H1 (cell line): ENCODE results near the gene DENND5B.

ENCODE experiments used
- SIN3A ChIP-seq, 2 experiments: IDR thresholded peaks in 1 of 2; conservative IDR thresholded peaks in 1 of 2; 2 replicates each; pipeline ENCODE4 v1.6.1; 2011 to 2012; ENCODE audit warnings: low read length in 2 of 2, improper control_type of control experiment in 1 of 2, low read depth in 1 of 2, mild to moderate bottlenecking in 1 of 2
- TF ChIP-seq, protein P1 (sequence below), 3 experiments: IDR thresholded peaks; 1 replicate in 2 of 3; 2 replicates in 1 of 3; pipeline versions ENCODE4 v1.5.1 to v1.6.1; 2011; ENCODE audit warnings: low read length in 3 of 3, mild to moderate bottlenecking in 3 of 3, inconsistent platforms in 2 of 3, low read depth in 1 of 3, moderate library complexity in 1 of 3; ENCODE audit not compliant: insufficient read depth in 1 of 3; ENCODE audit errors: control extremely low read depth in 1 of 3

DNA sequence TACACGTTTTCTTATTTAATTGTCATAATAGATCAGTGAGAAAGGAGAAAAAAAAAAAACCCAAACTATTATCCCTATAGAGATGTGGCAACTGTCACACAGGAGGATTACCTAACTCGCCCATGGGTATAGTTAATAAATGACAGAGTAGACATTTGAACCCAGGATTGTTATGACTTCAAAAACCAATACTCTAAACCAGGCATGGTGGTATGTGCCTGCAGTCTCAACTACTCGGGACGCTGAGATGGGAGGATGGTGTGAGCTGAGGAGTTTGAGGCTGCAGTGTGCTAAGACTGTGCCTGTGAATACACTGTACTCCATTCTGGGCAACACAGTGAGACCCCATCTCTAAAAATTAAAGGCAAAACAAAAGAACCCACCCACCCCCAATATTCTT is 114.5 kb downstream of the DENND5B start:
- TF ChIP-seq, protein P1, sequence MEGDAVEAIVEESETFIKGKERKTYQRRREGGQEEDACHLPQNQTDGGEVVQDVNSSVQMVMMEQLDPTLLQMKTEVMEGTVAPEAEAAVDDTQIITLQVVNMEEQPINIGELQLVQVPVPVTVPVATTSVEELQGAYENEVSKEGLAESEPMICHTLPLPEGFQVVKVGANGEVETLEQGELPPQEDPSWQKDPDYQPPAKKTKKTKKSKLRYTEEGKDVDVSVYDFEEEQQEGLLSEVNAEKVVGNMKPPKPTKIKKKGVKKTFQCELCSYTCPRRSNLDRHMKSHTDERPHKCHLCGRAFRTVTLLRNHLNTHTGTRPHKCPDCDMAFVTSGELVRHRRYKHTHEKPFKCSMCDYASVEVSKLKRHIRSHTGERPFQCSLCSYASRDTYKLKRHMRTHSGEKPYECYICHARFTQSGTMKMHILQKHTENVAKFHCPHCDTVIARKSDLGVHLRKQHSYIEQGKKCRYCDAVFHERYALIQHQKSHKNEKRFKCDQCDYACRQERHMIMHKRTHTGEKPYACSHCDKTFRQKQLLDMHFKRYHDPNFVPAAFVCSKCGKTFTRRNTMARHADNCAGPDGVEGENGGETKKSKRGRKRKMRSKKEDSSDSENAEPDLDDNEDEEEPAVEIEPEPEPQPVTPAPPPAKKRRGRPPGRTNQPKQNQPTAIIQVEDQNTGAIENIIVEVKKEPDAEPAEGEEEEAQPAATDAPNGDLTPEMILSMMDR (IDR thresholded peaks at IDR 0.05; ENCODE audit: control extremely low read depth in 1 of 3, insufficient read depth in 1 of 3, low read depth in 1 of 3, low read length in 3 of 3), result no peak
- no peak for TF ChIP-seq SIN3A (conservative IDR thresholded peaks at IDR 0.05 in 1 of 2, IDR thresholded peaks at IDR 0.05 in 1 of 2; ENCODE audit: low read depth in 1 of 2, low read length in 2 of 2)
